GM15510 (cell line): ENCODE measurements around the gene HSD17B12.

Source experiments
- POLR2A ChIP-seq: IDR thresholded peaks from 3 replicates; pipeline ENCODE4 v1.6.1; 2011; ENCODE audit warnings: borderline replicate concordance; ENCODE audit not compliant: insufficient read length; ENCODE audit errors: extremely low read depth

Gene HSD17B12

DNA sequence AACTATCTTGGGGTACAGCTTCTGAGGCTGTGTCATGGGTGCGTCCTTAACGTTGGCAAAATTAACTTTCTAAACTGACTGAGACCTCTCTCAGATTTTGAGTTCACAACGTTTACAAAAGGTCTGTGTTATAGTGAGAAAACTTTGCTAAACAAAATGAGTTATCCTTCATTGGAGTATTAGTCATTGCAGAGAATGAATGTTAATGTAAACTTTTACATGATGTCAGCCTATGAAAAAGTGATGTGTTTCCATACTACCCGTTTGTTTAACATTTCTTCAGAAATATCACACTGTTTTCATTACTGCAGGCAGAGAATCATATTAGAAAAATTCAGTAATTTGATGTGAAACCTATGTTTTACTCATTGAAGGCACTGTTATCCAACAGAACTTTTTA lies 32.1 kb downstream of the HSD17B12 start:
- no peak for TF ChIP-seq POLR2A

DNA sequence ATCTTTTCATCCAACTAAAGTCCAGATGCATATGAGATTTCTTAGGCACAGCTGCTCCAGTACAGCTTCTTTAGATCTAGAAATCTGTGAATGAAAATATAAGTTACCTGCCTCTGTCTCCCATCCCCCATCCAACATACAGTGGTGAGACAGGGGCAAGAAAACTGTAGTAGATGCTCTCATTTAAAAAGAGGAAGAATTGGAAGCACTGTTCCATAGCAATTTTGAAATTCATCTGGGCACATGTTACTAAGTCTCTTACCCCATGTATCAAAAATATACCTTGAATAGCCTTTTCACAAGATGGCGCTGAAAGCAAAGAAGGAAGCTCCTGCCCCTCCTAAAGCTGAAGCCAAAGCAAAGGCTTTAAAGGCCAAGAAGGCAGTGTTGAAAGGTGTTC lies 37.8 kb downstream of the HSD17B12 start:
- no peak for TF ChIP-seq POLR2A

DNA sequence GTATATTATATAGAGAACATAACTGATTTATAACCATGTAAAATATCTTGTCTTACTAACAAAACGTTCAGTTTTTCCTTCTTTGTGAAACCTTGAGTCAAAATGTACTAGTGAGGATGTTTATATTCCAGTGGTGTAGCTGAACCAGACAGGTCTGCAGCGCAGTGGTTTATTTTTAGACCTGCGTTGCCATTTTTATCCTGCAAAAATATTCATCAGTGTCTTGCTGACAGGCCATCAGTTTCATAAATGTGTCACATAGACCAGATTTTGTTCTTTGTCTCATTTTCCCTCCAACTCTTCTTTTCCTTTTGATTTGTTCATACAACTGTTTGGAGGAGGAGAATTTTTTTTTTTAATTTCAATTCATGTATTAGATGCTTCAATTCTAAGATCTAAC lies 43.1 kb downstream of the HSD17B12 start:
- no peak for TF ChIP-seq POLR2A

DNA sequence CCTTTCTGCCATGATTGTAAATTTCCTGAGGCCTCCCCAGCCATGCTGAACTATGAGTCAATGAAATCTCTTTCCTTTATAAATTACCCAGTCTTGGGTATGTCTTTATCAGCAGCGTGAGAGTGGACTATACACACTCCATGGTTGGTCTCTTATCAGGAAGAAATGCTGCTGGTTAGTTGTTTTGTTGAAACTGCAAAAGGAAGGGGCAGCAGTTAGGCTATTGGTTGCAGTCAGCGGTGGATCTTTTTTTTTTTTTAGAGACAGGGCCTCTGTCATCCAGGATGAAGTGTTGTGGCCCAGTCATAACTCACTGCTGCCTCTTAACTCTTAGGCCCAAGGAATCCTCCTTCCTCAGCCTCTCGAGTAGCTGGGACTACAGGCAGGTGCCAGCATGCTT lies 51.7 kb downstream of the HSD17B12 start:
- no peak for TF ChIP-seq POLR2A

DNA sequence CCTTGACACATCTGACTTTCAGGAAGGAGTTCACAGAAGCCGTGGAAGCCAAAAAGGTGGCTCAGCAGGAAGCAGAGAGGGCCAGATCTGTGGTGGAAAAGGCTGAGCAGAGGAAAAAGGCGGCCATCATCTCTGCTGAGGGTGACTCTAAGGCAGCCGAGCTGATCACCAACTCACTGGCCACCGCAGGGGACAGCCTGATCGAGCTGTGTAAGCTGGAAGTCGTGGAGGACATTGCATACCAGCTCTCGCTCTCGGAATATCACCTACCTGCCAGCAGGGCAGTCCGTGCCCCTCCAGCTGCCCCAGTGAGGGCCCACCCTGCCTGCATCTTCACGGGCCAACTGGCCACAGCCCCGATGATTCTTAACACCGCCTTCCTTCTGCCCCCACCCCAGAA lies 53.7 kb downstream of the HSD17B12 start:
- TF ChIP-seq POLR2A, result no peak

DNA sequence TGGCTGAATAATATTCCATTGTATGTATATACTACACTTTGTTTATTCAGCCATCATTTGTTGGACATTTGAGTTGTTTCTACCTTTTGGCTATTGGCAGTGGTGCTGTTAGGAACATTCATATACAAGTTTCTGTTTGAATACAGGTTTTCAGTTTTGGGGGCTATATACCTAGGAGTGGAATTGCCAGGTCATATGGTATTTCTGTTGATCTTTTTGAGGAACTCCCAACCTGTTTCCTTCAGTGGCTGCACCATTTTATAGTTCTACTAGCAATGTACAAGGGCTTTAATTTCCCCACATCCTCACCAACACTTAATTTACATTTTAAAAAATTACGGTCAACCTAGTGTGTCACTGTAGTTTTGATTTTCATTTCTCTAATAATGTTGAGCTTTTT lies 54.6 kb downstream of the HSD17B12 start:
- TF ChIP-seq POLR2A, result no peak

DNA sequence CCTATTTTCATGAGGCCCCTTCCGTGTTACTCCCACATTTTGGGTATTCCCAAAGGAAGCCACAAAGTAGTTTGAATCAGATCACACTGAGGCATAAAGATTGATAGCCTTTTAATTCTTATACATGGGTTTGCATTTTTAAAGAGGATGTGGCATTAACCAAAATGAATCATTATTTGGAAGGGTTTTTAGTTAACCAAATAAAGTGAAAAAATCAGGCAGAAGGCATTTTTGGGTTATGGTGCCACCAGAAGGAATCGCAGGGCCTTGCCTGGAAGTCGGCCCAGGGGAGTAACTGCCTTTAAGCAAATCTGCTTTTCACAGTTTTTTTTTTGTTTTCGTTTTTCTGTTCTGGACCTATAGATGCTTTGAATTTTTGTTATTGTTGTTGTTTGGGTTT lies 55.4 kb downstream of the HSD17B12 start:
- no peak for TF ChIP-seq POLR2A

DNA sequence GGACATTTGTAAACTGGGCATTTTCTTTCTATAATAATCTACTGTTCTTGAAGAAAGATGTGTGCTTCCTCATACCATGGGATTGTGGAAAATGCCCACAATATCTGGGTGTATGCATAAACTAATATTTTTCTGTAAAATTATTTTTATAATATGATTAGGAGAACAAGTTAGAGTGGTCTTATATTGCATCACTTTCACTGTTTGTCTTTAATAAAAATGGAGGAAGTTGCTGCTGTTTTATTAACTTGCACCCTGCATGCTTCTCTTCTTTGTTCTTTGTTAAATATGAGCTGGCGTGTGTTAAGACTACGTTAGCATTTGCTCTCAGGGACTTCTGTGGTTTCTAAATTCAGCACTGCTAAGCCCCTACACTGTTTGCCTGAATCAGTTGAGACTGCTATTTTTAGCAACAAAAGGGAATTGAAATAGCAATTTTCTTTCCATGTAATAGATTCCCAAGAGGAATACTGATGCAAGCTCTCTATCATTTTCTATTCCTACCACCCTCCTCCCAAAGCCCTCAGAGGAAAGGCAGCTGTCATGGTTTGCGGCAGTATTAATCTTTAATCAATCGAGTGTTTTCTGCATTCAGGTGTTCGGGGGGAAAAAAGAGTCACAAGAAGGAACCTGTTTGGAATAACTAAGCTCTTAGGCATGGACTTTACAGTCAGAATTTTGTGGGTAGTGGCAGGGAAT lies 56.1 kb downstream of the HSD17B12 start:
- no peak for TF ChIP-seq POLR2A

DNA sequence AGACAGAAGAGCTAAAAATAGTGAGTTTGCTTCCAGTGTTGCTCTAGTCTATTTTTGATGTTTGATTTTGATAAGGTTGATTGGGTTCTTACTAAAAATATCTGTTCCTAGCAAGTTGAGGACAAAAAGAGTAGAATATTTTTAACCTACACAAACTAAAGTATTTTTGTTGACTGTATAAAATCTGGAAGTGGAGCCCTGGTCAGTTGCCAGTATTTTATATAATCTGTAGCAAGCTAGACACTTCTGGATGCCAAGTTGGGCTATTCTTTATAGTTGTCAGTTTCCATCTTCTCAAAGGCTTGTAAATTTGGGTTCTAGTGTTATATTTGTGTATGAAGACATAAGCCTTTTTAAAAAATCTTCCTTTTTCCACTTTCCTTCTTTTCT lies 56.7 kb downstream of the HSD17B12 start:
- no peak for TF ChIP-seq POLR2A

DNA sequence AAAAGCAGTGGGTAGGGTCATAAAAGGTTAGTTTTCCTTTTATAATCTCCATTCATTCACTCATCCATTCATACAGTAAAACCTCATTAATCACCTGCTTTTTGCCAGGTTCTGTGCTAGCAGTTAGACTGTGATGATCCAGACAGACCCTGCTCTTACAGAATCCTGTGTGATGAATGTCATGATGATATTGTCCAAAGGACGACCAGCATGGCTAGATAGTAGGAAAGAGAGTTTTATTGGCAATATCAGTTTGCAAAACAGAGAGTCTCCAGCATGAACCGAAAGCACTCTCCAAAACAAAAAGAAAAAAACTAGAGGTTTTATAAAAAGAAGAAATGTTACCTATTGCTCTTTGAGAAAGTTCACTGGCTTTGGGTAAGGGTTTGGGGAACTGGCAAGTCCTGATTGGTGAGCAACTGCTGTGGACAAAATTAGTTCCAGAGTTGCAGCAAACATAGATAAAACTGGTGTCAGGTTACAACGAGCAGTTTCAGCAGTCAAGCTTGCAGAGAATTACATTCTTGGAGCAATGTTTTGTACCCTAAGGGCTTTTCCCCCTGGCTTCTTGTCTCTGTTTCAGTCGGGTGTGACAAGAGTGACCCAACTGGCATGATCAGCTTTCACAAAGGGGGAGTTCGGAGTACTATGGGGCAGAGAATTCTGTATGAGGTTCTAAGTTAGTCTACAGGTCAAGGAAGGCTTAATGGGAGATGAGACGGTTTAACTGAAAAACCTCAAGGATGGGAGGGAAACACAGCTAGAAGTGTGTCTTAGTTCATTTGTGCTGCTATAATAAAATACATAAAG lies 58.3 kb downstream of the HSD17B12 start:
- TF ChIP-seq POLR2A, result no peak

DNA sequence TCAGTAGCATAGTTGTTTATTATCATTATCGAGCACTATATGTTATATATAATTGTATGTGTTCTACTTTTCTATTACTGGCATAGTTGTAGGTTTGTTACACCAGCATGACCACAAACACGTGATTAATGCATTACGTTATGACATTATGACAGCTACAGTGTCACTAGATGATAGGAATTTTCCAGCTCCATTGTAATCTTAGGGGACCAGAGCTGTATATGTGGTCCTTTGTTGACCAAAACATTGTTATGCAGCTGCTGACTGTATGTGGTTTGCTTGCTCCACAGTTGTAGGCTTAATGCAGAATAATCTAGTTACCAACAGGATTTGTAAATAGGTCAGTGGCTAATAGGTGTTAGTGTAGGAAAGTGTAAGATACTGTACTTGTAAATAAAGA lies 66.1 kb downstream of the HSD17B12 start:
- TF ChIP-seq POLR2A, result no peak

DNA sequence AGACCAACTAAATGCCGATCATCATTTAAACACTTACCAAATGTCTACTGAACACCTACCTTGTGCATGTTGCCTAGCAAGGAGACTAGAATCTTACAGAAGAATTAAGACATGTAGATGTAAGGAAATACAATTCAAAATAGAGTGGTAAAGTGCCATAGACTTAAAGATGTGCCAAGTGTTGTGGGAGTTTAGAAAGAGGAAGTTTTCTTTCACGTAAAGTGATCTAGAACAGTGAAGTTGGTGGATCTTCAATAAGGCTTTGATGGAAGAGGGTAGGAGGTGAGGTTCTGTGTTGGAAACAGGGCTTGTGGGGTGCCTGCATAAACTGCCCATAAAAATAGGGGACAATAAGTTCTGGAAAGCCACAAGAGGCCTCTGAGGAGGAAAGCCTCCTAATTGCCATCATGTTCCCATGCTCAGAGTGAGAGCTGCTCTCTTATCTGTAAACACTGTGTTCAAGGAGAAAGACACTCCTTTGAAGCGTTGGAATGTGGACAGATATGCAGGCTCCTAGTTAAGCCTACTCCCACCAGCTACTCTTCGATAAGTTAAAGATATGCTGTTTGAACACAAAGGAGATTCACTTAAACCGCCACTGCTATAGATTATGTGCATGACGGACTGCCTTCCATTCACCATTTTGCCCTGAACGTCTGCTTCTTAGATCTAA lies 66.7 kb downstream of the HSD17B12 start:
- no peak for TF ChIP-seq POLR2A

DNA sequence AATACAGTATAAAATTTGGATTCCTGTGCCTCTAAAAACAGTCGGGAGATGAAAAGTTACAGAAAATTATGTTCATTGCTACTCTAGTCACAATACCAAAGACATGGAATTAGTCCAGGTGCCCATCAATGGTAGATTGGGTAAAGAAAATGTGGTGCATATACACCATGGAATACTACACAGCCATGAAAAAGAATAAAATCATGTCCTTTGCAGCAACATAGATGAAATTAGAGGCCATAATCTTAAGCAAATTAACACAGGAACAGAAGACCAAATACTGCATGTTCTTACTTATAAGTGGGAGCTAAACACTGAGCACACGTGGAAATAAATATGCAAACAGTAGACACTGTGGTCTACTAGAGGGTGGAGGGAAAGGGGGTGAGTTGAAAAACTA lies 67.6 kb downstream of the HSD17B12 start:
- TF ChIP-seq POLR2A, result no peak

DNA sequence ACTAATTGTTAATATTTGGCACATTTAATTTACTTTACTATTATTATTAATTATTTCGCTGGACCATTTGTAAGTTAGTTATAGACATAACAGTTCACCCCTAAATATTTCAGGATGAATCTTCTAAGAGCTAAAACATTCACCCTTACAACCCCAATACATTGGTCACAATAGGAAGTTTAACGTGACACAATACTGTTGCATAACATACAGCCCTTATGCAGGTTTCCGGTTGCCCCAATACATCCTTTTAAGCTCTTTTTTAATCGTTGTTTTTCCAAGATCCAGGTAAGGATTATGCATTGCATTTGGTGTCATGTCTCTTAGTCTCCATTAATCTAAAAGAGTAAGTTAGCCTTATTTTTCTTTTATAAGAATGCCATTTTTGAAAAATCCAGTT lies 71.2 kb downstream of the HSD17B12 start:
- no peak for TF ChIP-seq POLR2A

DNA sequence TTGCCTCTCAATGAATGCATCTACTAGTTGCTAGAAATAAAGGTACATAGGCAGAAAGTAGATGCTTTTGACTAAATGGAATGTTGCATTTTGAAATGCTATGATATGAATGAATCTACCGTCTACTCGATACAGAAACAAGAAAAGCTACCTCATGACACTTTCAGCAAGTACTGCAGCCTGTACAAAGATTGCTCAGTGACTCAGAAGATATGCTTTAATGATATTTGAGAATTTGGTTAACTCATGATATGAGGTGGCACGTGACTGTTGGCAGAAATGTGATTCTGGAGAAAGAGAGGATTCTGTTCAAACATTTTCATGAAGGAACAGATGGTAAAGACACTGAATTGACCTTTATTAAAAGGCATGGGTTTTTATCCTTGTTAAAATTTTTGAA lies 76.0 kb downstream of the HSD17B12 start:
- TF ChIP-seq POLR2A, result no peak

DNA sequence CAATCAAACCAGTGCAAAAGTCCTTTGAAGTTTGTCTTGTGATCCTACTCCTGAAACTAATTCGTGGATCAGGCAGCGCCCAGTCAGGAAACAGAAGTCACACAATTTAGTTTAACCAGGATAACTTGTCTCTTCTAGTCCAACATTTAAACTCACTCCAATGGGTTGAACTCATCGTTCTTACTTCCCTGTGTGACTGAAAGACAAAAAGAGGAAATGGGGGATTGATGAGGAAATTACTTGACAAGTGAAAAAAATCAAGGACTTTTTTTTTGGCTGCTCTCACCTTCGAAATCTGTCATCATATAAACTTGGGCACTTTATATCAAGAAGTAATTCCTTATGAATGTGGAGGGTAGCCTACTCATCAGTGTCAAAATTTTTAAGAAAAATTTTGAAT lies 78.4 kb downstream of the HSD17B12 start:
- TF ChIP-seq POLR2A, result no peak

DNA sequence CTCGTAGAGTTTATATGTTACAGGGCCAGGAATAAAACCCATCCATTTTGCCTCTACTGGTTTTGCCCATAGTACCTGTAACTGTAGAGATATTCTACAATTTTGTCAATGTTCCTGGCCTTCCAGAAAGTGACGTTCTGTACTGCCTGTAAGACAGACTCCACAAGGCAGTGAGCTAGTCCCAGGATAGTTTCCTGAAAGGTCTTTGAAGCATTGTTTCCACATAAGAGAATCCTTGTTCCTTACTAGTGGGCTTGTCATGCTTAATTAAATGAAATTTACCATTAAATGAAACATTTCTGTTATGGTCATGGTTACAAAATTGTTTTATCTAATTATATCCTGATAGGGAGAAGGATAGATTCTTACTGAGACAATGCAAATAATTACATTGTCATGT lies 80.4 kb downstream of the HSD17B12 start:
- no peak for TF ChIP-seq POLR2A

DNA sequence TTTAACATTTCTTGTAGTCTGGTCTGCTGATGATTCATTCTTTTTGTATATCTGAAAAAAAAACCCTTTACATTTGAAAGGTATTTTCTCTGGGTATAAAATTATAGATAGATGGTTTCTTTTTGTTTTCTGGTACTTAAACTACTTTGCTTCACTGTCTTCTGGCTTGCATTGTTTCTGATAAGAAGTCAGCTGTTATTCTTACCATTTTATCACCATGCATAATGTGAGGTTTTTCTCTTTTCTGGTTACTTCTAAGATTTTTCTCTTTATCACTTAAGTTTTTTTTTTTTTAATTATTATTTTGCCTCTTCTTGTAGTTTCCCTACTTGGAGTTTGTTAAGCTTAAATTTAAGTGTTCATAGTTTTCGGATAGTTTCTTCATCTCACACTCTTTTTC lies 84.7 kb downstream of the HSD17B12 start:
- no peak for TF ChIP-seq POLR2A
